ENCODE data around the gene PDE10A.

GRCh38 chr6:165389534-165389933 is 273.5 kb downstream of the PDE10A start:
- TF ChIP-seq, protein P1, sequence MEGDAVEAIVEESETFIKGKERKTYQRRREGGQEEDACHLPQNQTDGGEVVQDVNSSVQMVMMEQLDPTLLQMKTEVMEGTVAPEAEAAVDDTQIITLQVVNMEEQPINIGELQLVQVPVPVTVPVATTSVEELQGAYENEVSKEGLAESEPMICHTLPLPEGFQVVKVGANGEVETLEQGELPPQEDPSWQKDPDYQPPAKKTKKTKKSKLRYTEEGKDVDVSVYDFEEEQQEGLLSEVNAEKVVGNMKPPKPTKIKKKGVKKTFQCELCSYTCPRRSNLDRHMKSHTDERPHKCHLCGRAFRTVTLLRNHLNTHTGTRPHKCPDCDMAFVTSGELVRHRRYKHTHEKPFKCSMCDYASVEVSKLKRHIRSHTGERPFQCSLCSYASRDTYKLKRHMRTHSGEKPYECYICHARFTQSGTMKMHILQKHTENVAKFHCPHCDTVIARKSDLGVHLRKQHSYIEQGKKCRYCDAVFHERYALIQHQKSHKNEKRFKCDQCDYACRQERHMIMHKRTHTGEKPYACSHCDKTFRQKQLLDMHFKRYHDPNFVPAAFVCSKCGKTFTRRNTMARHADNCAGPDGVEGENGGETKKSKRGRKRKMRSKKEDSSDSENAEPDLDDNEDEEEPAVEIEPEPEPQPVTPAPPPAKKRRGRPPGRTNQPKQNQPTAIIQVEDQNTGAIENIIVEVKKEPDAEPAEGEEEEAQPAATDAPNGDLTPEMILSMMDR (IDR thresholded peaks at IDR 0.05), result no peak
- TF ChIP-seq POLR2A (IDR thresholded peaks at IDR 0.05), result no peak

Measured in ovary (tissue), 3 donors.